ENCODE data around the gene PFDN6.

The PFDN6 gene

DNA sequence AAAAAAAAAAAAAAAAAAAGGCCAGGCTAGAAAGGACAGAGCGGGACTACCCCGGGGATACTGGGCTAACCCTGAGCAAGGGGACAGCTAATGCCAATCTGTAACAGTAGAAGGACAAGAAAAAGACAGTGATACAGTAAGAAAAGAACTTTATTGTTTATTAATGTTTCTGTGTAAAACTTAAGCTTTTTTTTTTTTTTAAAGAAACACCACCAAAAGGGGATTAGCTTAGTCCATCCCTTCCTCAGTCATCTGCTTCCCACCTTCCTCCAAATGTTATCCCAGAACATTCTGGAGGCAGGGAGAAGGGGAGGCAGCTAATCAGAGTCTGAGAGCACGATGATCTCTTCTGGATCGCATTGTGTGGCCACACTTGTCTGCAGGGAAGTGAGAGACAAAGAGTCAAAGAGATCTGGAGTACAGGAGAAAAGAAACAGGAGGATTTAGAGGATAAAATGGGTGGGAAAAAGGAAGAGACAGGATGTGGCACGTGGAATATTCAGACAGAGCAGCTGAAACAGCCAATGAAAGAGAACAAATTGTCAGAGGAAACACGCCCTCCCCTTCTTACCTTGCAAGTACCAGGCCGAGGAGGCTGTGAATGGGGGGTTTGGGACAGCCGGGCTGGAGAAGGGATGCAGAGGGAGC lies 29.1 kb downstream of the PFDN6 start:
- DNase-seq, result no peak

DNA sequence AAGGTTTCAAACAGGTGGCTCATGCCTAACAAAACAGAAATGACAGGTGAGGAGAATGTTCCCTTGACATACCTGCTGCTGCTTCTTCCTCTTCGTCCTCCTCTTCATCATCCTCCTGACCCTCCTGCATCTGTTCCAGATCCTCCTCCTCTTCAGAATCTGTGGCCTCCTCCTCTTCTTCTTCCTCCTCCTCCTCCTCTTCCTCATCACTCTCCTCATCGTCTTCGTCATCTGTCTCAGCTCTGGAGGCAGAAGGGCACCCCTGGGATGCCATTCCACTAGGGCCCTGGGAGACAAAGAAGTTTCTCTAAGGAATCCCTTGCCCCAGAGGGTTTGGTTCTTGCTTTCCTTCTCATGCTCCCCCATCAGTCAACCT lies 30.5 kb downstream of the PFDN6 start:
- DNase-seq, result no peak

DNA sequence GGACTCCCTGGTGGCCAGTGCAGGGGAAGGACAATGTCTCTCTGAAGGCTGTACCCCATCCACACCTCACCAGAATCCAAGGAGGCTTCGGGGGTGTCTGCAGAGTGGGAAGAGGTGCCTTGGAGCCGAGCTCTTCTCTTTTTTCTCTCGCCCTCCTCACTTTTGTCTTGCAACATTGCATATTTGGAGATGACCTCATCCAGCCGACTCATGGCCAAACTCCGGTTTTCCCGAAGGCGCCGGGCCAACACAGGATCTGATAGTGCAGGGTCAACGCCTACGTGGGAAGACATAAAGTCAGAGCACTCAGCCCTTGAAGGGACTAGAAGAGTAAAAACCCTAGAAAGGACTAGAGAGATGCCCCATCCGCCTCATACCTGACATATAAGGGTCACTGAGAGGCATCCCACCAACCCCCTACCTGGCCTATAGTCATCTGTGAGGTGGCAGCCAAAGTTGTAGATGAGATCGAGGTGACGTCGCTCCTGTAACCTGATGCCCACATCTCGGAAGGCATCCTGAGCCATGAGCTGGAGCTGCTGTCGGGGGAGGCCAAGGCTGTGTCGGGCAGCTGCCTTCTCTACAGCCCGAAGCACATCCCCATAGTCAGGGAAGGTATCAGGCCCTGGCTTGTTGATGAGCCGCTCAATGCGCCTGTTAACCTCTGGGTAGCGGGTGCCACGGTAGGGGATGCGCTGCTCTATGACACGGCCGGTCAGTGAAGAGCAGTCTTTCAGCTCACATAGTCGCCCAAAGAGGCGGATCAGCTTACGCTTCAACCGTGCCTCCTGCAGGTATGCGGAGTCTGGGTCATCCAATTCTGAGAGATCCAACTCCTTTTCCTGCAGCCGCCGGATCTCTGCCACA lies 31.1 kb downstream of the PFDN6 start:
- DNase-seq, result no peak

DNA sequence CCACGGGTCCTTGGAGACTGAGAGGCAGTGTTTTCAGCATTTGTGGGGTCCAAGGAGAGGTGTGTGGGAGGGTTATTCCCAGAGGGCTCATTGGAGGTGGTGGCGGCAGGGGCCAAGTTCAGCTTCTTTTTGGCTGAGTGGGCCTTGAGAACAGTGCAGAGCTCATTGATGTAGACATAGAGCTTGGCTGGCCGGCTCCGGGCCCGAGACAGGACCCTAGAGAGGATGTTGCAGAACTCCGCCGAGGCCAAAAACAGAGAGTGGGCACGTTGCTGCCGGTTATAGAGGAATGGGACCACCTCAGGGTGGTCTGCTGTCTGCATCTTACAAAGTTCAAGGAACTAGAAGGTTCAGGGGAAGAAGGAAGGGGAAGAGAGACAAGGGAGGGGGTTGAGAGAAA lies 31.8 kb downstream of the PFDN6 start:
- DNase-seq, result no peak

DNA sequence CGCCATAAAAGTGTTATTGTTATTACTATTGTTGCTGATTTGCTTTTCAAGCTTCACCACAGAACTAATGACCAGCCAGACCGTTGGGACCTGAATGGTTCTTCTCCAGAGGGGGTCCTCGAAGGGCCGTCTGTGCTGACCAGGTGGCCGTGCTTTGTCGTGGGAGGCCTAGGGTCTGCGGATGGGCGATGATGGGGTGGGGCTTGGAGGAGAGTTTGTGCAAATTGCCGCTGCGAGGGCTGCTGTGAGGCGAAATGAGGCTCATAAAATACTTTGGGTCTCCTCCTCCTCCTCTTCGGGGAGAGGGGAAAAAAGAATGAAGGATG lies 34.2 kb downstream of the PFDN6 start:
- DNase-seq, result no peak

DNA sequence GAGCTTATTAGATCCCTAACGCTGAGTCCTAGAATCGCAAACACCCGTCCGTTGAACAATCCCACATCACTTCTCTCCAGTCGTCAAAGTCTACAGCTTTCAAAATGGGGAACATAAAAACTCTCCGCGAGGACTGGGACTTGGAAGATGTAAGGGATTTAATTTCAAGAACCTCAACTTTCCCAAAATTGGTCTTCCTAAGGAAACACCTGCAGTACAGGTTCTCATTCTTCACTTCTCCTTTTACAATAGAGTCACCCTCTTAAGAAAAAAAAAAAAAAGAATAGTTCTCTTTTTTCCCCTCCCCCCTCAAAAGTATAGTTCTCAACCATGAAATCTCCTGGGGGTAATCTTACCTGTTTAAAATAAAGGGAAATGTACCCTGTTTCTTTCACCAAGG lies 34.7 kb downstream of the PFDN6 start:
- DNase-seq, result no peak

DNA sequence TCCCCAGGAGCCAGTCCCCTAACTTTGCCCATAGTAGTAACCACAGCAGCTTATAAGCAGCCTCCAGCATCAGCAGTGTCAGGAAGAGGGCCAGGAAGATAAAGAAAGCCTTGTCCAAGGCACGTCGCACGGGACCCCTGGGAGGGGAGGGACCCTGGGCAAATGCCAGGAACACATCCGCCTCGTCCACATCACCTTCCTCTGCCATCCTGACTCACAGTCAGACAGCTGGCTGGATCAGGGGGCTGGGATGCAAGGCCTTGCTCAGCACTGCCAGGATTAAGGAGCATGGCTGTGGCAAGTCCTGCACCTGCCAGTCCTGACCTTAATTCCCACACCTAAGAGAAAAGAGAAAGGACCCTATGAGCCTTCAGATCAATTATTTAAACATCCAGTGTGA lies 39.7 kb downstream of the PFDN6 start:
- no peak for DNase-seq

DNA sequence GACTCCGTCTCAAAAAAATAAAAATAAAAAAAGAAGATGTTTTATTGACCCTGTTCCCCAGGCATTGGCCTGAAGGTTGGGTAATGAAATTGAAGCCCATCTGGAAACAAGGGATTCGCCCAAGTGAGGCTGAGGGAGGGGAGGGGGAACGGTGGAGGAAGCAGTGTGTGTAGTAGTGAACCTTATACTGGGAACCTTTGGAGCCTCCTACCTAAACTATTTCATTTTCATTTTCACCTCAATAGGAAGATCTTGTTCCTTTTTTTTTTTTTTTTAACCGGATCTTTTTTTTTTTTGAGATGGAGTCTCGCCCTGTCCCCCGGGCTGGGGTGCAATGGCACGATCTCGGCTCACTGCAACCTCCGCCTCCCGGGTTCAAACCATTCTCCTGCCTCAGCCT lies 41.3 kb downstream of the PFDN6 start:
- DNase-seq, result no peak

DNA sequence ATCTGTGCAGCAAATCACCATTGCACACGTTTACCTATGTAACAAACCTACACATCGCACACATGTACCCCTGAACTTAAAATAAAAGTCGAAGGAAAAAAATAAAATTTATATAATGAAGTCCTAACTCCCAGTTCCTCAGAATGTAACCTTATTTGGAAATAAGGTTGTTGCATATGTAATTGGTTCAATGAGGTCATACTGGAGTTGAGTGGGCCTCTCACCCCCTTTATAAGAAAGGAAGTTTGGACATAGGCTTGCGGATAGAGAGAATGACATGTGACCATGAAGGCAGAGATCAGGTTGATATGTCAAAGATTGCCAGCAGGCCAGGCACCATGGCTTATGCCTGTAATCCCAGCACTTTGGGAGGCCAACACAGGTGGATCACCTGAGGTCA lies 44.3 kb downstream of the PFDN6 start:
- DNase-seq, result no peak

DNA sequence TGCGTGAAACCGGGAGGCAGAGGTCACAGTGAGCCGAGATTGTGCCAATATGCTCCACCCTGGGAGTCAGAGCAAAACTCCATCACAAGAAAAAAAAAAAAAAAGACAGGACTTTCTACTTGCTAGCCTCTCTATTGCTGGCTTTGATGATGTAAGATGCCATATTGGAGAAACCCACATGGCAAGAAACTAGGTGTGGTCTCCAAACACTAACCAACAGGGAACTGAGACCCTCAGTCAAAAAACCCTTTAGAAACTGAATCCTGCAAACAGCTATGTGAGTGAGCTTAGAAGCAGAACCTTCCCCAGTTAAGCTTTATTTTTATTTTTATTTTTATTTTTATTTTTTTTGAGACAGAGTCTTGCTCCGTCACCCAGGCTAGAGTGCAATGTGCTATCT lies 46.5 kb downstream of the PFDN6 start:
- DNase-seq, result no peak

DNA sequence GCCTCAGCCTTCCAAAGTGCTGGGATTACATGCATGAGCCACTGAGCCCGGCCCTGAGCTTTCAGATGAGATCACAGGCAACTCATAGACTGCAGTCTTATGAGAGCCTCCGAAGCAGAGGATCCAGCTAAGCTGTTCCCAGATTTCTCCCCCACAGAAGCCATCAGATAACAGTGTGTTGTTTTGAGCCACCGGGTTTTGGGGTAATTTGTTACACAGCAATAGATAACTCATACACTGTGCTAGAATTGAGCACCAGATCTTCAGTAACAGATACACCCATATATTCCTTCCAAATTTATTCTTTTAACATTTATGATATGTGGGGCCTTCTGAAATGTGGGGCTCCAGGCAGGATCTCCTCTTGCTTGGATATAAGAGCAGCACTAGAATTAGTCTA lies 47.1 kb downstream of the PFDN6 start:
- DNase-seq, result no peak

DNA sequence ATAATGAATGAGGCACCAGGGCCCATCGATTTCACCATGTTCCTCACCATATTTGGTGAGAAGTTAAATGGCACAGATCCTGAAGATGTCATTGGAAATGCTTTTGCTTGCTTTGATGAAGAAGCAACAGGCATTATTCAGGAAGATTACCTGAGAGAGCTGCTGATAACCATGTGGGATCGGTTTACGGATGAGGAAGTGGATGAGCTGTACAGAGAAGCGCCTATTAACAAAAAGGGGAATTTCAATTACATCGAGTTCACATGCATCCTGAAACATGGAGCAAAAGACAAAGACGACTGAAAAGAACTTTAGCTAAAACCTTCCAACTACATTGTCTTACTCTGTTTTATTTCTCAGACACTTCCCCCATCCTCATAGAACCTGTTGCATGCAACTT lies 49.8 kb downstream of the PFDN6 start:
- no peak for DNase-seq
